ENCODE measurements around the gene NADSYN1.

The NADSYN1 gene

DNA sequence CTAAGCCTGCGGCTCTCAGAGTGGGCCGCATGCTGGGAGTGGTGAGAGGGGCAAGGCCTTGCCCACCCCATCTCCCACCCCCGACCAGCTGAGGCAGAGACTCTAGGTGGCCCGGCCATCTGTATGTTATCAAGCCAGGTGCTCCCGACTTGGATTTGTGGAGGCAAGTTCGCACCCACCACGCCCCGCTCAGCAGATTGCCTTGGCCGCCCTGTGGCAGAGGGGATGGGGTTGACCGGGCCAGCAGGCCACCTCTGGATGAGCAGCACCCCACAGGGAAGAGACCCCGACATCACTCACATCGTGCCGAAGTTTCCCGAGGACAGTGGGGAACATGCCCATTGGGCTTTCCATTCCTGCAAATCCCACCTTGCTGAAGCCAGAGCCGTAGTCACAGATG lies 45.6 kb upstream of the NADSYN1 start:
- H3K36me3 ChIP-seq (replicated peaks; ENCODE audit: insufficient read depth, low read length) = no peaks in the 10 kb centered on the region
- no peak overlapping the region for H3K4me2 ChIP-seq (ENCODE audit: low read depth, low read length)
- H3K27ac ChIP-seq (ENCODE audit: low read length) = no peak overlapping the region
- no peak overlapping the region for H3K4me3 ChIP-seq (ENCODE audit: low read length)
- no peaks in the 10 kb centered on the region for H3K79me2 ChIP-seq (ENCODE audit: low read length)
- no peak overlapping the region for H2AFZ ChIP-seq (ENCODE audit: low read length)
- no peaks in the 10 kb centered on the region for H4K20me1 ChIP-seq (ENCODE audit: insufficient read depth, low read length)
- H3K9me2 ChIP-seq (replicated peaks; ENCODE audit: insufficient read depth, low read length) = no peaks in the 10 kb centered on the region
- H3K4me1 ChIP-seq (ENCODE audit: low read length) = peaks cover 18% of the 10 kb centered on the region
- peaks cover 50% of the 10 kb centered on the region for H3K27me3 ChIP-seq (replicated peaks; ENCODE audit: insufficient read depth, low read length)
- no peaks in the 10 kb centered on the region for H3F3A ChIP-seq (ENCODE audit: insufficient read depth, low read length)
- H3K9ac ChIP-seq (ENCODE audit: low read length) = no peak overlapping the region
- TF ChIP-seq, protein P1, sequence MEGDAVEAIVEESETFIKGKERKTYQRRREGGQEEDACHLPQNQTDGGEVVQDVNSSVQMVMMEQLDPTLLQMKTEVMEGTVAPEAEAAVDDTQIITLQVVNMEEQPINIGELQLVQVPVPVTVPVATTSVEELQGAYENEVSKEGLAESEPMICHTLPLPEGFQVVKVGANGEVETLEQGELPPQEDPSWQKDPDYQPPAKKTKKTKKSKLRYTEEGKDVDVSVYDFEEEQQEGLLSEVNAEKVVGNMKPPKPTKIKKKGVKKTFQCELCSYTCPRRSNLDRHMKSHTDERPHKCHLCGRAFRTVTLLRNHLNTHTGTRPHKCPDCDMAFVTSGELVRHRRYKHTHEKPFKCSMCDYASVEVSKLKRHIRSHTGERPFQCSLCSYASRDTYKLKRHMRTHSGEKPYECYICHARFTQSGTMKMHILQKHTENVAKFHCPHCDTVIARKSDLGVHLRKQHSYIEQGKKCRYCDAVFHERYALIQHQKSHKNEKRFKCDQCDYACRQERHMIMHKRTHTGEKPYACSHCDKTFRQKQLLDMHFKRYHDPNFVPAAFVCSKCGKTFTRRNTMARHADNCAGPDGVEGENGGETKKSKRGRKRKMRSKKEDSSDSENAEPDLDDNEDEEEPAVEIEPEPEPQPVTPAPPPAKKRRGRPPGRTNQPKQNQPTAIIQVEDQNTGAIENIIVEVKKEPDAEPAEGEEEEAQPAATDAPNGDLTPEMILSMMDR (IDR thresholded peaks at IDR 0.05; ENCODE audit: low read length) = no peak
- TF ChIP-seq EZH2 (optimal IDR thresholded peaks at IDR 0.05; ENCODE audit: low read depth, low read length) = no peak
- no peak for TF ChIP-seq EZH2phosphoT487 (IDR thresholded peaks at IDR 0.05; ENCODE audit: low read length)
- DNase-seq = no peak
- H3K9me3 ChIP-seq (replicated peaks; ENCODE audit: insufficient read depth, low read length) = no peaks in the 10 kb centered on the region

DNA sequence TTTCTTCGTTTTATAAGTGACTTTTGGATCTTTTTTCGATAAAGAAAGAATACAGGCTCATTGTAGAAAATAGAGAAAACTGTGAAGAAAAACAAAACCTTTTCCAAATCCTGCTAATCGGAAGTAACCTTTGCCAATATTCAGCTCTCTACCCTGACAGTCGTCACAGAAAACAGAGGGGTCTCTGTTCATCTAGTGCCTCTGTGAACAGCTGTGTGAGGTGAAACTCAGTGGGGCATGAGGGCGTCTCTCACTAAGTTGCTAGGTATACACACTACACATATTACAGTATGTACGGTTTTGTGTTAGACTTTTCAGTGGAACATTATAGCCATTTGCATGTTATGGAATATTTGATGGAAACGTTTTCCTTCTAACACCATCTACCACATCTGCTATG lies 44.2 kb upstream of the NADSYN1 start:
- H3K9me3 ChIP-seq (replicated peaks; ENCODE audit: insufficient read depth, low read length) = no peaks in the 10 kb centered on the region
- no peaks in the 10 kb centered on the region for H3K79me2 ChIP-seq (ENCODE audit: low read length)
- no peaks in the 10 kb centered on the region for H3K9me2 ChIP-seq (replicated peaks; ENCODE audit: insufficient read depth, low read length)
- no peaks in the 10 kb centered on the region for H3F3A ChIP-seq (ENCODE audit: insufficient read depth, low read length)
- H3K27me3 ChIP-seq (replicated peaks; ENCODE audit: insufficient read depth, low read length) = peaks cover 58% of the 10 kb centered on the region
- H3K36me3 ChIP-seq (replicated peaks; ENCODE audit: insufficient read depth, low read length) = no peaks in the 10 kb centered on the region
- no peak overlapping the region for H2AFZ ChIP-seq (ENCODE audit: low read length)
- no peak overlapping the region for H3K9ac ChIP-seq (ENCODE audit: low read length)
- H3K4me2 ChIP-seq (ENCODE audit: low read depth, low read length) = no peak overlapping the region
- no peak overlapping the region for H3K4me3 ChIP-seq (ENCODE audit: low read length)
- peaks cover 18% of the 10 kb centered on the region for H3K4me1 ChIP-seq (ENCODE audit: low read length)
- TF ChIP-seq EZH2phosphoT487 (IDR thresholded peaks at IDR 0.05; ENCODE audit: low read length) (no peak), EZH2 (optimal IDR thresholded peaks at IDR 0.05; ENCODE audit: low read depth, low read length) (no peak)
- TF ChIP-seq, protein P1 (IDR thresholded peaks at IDR 0.05; ENCODE audit: low read length) = no peak
- no peak for DNase-seq
- H3K27ac ChIP-seq (ENCODE audit: low read length) = no peak overlapping the region
- no peaks in the 10 kb centered on the region for H4K20me1 ChIP-seq (ENCODE audit: insufficient read depth, low read length)

DNA sequence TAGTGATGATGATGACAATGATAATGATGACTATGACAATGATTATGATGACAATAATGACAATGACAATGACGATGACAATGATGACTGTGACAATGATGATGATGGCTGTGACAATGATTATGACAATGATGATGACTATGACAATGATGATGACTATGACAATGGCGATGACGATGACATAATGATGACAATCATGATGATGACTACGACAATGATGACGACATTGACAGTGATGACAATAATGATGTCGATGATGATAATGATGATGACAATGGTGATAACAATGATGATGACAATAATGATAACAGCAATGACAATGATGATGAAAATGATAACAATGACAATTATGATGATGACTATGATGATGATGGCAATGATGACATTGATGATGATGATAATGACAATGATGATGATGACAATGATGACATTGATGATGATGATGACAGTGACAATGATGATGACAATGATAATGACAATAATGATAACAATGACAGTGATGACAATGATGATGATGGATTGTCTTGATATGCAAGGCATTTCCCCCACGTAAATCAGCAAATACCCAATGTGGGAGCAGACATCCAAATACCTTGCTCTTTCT lies 42.5 kb upstream of the NADSYN1 start:
- no peaks in the 10 kb centered on the region for H3K9me2 ChIP-seq (replicated peaks; ENCODE audit: insufficient read depth, low read length)
- no peak overlapping the region for H3K4me3 ChIP-seq (ENCODE audit: low read length)
- H3K27ac ChIP-seq (ENCODE audit: low read length) = no peak overlapping the region
- H3K9ac ChIP-seq (ENCODE audit: low read length) = no peak overlapping the region
- no peaks in the 10 kb centered on the region for H3K36me3 ChIP-seq (replicated peaks; ENCODE audit: insufficient read depth, low read length)
- no peaks in the 10 kb centered on the region for H3K79me2 ChIP-seq (ENCODE audit: low read length)
- no peak overlapping the region for H3K4me2 ChIP-seq (ENCODE audit: low read depth, low read length)
- DNase-seq = no peak
- TF ChIP-seq, protein P1 (IDR thresholded peaks at IDR 0.05; ENCODE audit: low read length) = no peak
- TF ChIP-seq EZH2phosphoT487 (IDR thresholded peaks at IDR 0.05; ENCODE audit: low read length) = no peak
- H3K4me1 ChIP-seq (ENCODE audit: low read length) = peaks cover 14% of the 10 kb centered on the region
- H2AFZ ChIP-seq (ENCODE audit: low read length) = no peak overlapping the region
- H3K27me3 ChIP-seq (replicated peaks; ENCODE audit: insufficient read depth, low read length) = peaks cover 63% of the 10 kb centered on the region
- no peaks in the 10 kb centered on the region for H3F3A ChIP-seq (ENCODE audit: insufficient read depth, low read length)
- H4K20me1 ChIP-seq (ENCODE audit: insufficient read depth, low read length) = no peaks in the 10 kb centered on the region
- no peaks in the 10 kb centered on the region for H3K9me3 ChIP-seq (replicated peaks; ENCODE audit: insufficient read depth, low read length)
